Dermis microvascular lymphatic vessel endothelial cell (primary cell): ENCODE data around the gene SPAG8. TPM values are rescaled to one million over a fixed set of nuclear protein-coding genes. Genes with fewer than 3 reads are reported as not detected.

ENCODE experiments used
- DNase-seq, 2 donors: peaks; one replicate each; pipeline versions ENCODE4 v3.0.0 to v3.0.0-alpha.2; 2010; ENCODE audit warnings: low read depth in 2 of 2
- total RNA-seq: library from RNA; depleted of rRNA; stranded (reverse); fragments of >200 nt; gene quantifications from 2 replicates; pipeline ENCODE4 v1.2.1, GENCODE V29; 2014

The SPAG8 gene, protein sequence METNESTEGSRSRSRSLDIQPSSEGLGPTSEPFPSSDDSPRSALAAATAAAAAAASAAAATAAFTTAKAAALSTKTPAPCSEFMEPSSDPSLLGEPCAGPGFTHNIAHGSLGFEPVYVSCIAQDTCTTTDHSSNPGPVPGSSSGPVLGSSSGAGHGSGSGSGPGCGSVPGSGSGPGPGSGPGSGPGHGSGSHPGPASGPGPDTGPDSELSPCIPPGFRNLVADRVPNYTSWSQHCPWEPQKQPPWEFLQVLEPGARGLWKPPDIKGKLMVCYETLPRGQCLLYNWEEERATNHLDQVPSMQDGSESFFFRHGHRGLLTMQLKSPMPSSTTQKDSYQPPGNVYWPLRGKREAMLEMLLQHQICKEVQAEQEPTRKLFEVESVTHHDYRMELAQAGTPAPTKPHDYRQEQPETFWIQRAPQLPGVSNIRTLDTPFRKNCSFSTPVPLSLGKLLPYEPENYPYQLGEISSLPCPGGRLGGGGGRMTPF
- not detected in 2 replicates for total RNA-seq

DNA sequence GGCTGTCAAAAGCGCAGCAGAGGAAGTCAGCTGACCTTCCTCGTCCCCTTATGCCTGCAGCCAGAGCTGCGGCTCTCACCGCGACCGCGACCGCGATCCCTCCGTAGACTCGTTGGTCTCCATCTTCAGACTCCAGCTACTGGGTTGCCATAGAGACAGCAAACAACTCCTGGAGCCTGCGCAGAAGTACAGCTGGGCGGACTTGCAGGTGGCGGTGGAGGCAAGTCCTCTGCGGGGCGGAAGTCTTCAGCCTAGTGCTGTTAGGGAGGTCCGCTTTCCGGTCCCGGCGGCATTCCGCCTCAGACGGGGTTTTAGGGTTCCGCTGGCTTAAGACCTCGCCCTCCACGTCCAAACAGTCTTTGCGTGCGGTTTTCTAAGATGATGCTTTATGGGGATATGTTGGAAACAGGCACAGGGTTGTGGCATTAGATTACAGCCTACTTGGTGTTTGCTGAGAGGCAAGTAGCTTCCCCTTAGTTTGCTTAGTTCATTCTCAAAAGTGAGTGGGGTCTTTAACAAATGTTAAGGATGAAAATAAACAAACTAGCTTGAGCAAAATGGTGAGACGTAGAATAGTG, at the start of gene SPAG8:
TSS of gene SPAG8 (minus strand) at position 238 of the 578 bp plus-strand sequence. CDS start at position 123, 115 bp downstream.
- peak in 1 of 2 donors; percentile 79 for DNase-seq

DNA sequence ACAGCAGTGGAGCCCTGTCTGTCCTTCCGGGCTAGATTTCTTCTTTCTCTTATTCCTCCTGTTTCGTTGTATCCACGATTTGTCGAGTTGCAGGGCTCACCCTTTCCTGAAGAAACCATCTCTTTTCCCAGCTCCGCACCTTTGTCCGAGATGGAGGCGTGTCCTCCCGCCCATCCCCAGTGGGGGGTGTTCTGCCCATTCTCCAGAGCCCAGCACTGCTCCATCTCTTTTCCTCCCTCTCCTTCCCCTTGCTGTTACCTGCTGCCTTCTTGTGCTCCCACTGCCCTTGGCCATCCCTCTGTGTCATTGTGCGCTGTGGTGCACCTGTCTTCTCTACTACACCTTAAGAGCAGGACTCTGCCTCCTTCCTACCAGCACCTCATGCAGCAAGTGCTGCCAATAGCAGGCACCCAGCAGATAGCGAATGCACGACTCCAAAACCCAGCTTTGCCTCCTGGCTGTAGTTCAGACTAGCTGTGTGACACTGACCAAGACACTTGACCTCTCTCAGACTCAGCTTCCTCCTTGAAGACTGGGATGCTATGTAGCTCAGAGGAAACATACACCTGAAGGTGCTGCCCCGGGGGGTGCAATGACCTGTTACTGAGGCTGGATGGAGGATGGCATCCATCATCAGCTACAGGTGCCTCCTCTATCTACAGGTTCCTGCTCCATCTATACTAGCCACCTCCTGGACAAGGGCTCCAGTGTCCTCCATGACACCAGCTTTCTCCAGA, 49.3 kb upstream of the SPAG8 start:
- DNase-seq = no peak

GRCh38 chr9:35859990-35860339, 47.9 kb upstream of the SPAG8 start:
- no peak for DNase-seq

DNA sequence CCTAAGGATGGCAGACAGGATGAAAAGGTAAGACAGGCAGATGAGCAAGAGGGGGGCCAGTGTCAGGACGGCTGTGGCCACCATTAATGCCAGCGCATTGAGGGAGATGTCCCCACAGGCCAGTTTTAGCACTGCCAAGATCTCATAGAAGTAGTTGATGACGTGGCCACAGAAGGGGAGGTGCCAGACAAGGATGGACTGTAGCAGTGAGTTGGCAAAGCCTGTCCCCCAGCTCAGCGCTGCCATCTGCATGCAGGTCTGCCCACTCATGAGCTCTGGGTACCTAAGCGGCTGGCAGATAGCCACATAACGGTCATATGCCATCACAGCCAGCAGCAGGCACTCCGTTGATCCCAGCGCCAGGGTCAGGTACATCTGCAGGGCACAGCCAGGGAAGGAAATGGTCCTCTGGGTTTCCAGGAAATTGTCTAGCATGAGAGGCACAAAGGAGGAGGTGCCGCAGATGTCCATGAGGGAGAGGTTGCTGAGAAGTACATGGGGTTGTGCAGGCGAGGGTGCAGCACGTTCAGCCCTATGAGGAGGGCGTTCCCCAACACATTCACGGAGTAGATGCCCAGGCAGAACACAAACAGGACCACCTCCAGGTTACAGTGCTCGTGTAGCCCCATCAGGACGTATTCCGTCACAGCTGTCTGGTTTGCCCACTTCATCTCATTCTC, 47.4 kb upstream of the SPAG8 start:
- DNase-seq = peak in 1 of 2 donors; percentile 18

DNA sequence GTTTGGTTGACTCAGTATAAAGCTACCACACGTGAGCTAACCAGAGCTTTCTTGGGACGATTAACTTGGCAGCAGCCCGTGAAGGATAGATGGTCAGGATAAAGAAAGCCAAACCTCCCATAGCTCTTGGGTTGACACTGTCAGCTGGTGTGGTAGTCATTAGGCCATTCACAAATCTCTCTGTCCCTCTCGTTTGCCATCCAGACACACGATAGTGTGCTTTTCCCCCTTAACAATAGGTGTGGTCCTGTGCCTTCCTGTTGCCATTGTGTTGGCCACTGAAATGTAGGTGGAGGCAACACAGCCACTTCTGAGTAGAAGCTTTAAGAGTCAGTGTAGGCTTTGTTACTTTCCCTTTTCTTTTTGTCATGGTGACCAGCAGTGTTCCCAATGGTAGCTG, 46.4 kb upstream of the SPAG8 start:
- DNase-seq = no peak

- no peak for DNase-seq
Observed at GRCh38 chr9:35856882-35857281, 44.8 kb upstream of the SPAG8 start.

GRCh38 chr9:35856206-35856605, 44.1 kb upstream of the SPAG8 start:
- DNase-seq = no peak

DNA sequence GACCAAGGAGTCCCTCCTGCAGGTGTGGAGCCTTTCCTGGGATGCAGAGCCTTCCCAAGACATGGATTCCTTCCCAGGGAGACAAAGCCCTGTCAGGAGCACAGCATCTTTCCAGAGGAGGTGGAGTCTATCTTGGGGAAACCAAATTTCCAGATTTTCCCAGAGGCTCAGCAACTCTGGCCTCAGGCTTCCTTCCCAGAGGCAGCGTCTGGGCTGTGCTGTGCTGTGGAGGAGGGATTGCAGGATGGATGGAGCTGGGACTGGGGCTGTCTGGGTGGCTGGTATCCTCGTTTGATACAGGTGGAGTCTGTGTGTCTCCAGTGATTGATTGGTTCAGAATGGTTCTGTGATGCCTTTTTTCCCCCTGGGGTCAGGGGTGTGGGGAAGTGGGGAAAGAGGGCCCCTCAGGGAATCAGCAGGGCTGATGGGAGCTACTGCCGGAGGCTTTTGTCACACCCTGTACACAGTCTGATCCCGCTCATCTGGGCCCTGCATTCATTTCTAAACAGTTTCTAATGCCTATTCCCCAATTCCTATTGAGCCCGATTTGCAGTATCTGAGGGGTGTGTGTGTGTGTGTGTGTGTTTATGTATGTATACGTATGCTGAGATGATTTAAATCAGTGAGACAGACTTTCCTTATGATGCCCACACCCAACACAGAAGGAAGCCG, 42.2 kb upstream of the SPAG8 start:
- DNase-seq = no peak

- no peak for DNase-seq
Observed at GRCh38 chr9:35852876-35853865, 41.1 kb upstream of the SPAG8 start.

GRCh38 chr9:35852267-35852815, 40.3 kb upstream of the SPAG8 start:
- no peak for DNase-seq

DNA sequence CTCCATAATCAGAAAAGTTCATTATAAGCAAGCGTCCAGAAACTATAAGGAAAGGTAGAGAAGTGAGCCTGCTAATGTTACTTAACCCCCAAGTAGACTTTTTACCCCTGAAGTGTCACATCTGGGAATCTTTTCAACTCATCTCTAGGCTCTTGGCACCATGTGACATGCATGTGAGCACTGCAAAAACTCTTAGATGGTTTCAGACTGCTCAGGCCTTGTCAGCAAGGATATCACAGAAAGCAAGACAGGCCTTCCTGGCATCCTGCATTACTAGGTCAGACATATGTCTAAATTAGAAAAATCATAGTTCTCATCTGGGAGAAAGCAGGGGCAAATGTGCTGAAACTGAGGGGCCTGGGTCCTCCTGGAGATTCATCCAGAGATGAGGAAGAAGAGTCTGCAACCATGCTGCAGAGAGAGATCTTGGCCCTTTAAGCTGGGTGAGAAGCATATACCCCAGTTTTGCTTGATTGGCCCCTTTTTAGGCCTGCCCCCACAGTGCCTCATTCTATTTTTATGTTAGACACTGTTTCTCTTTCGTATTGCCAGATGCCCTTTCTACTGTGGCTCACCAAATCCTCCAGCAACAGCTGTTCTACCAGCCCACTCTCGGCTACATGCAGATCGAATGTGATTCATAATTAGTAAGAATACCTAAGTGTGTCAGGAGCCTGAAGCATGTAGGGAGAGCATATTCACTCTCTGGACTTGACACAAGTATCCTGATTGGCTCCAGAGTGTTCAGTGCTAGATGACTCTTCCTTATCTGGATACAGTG, 35.9 kb upstream of the SPAG8 start:
- DNase-seq = no peak

DNA sequence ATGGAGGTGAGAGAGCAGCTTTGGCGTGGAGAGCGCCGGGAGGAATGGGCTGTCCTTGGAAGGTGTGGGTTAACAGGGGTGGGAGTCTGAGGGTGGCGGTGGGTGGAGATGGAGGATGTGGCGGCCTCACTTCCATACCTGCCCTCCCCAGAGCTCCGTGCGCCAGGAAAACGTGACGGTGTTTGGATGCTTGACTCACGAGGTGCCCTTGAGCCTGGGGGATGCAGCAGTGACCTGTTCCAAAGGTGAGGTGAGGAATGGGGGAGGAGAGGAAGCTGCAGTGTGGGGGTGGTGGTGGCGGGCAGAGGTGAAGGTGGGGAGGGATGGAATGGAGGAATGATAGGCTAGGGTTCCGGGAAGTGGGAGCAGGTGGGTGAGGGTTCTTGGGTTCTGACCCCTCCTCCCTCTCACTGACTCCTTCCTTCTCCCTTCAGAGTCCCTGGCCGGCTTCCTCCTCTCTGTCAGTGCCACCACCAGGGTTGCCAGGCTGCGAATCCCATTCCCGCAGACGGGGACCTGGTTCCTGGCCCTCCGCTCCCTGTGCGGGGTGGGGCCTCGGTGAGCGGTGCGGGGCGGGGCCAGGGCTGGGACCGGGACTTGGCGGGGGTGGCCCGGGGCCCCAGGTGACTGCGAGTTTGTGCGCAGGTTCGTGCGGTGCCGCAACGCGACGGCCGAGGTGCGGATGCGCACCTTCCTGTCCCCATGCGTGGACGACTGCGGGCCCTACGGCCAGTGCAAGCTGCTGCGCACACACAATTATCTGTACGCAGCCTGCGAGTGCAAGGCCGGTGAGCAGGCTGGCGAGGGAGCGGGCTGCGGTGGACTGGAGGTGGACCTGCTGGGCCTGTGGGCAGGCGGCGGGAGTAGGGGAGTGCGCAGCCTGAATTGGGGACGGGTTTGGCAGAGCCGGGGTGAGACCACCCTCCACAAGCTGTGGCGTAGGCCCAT, 34.0 kb upstream of the SPAG8 start:
- DNase-seq = no peak

GRCh38 chr9:35844628-35845270, 32.7 kb upstream of the SPAG8 start:
- DNase-seq = peak in 1 of 2 donors; percentile 83

DNA sequence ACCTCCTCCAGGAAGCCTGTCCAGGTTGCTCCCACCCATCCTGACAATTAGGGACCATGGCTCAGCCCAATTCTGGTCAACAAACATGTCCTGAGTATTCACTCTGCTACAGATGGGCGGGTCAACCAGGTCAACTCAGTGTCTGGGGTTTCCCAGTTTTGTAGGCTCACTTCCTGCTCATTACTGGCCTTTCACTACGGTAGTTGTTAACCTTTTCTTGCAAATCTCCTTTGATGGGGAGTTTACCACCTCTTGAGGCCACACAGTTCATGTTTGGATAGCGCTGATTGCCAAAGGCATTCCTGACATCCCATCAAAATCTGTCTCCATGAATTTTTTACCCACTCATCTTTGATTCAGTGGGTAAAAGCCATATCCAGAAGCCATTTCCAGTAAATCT, 30.7 kb upstream of the SPAG8 start:
- DNase-seq = no peak

DNA sequence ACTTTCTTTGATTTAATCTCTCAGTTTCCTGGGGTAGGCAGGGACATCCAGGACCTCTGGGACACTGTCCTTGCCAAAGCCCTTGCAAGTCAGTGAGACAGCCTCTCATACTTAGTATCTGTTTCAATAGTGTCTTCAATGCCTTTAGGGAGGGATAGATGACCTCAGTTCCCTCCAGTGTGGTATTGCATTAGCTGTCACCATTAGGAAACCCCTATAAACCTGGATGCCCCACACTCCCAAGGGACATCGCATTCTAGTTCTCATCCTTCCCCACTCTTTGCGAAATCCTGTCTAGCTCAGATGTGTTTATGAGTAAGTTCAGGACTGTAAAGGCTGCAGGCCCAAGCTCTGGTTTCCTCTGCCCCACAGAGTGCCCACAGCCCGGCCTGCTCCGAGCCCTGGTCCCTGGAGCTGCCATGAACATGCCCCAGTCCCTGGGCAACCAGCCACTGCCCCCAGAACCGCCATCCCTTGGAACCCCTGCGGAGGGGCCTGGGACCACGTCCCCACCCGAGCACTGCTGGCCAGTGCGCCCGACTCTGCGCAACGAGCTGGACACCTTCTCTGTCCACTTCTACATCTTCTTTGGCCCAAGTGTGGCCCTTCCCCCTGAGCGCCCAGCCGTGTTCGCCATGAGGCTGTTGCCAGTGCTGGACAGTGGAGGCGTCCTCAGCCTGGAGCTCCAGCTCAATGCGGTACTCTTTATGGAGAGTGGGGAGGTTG, 30.1 kb upstream of the SPAG8 start:
- no peak for DNase-seq

GRCh38 chr9:35841645-35841900, 29.5 kb upstream of the SPAG8 start:
- DNase-seq = no peak
